Neural progenitor cell (in vitro differentiated cells): ENCODE measurements around the gene KAT2B. TPM values are rescaled to one million over a fixed set of nuclear protein-coding genes. Genes with fewer than 3 reads are reported as not detected.

Source experiments
- DNase-seq: peaks from one replicate; pipeline ENCODE4 v3.0.0-alpha.2; 2016; ENCODE audit warnings: low spot score
- H2AFZ ChIP-seq: fragments of 200-600 bp; sonication (generic); replicated peaks from 2 replicates; pipeline ENCODE4 v1.6.1; 2016; ENCODE audit warnings: antibody characterized with exemption
- H3F3A ChIP-seq: fragments of 200-600 bp; sonication (generic); 2 replicates; pipeline ENCODE4 v1.6.1; 2016; ENCODE audit warnings: antibody characterized with exemption, low read depth
- H3K27ac ChIP-seq: fragments of 200-600 bp; sonication (generic); 2 replicates; pipeline ENCODE4 v1.5.1; 2016; ENCODE audit warnings: mild to moderate bottlenecking
- H3K27me3 ChIP-seq: fragments of 200-600 bp; sonication (generic); 2 replicates; pipeline ENCODE4 v1.6.1; 2016; ENCODE audit warnings: mild to moderate bottlenecking, moderate library complexity
- H3K36me3 ChIP-seq: fragments of 200-600 bp; sonication (generic); 2 replicates; pipeline ENCODE4 v1.5.1; 2016
- H3K4me1 ChIP-seq: fragments of 200-600 bp; sonication (generic); 2 replicates; pipeline ENCODE4 v1.6.1; 2016; ENCODE audit warnings: mixed run types
- H3K4me2 ChIP-seq: fragments of 200-600 bp; sonication (generic); 2 replicates; pipeline ENCODE4 v1.6.1; 2016
- H3K4me3 ChIP-seq: fragments of 200-600 bp; sonication (generic); 2 replicates; pipeline ENCODE4 v1.5.1; 2016
- H3K79me2 ChIP-seq: fragments of 200-600 bp; sonication (generic); 2 replicates; pipeline ENCODE4 v1.6.1; 2016; ENCODE audit warnings: low read depth
- H3K9ac ChIP-seq: fragments of 200-600 bp; sonication (generic); 2 replicates; pipeline ENCODE4 v1.6.1; 2016
- H3K9me3 ChIP-seq: fragments of 200-600 bp; sonication (generic); 2 replicates; pipeline ENCODE4 v1.5.1; 2016; ENCODE audit warnings: low read depth
- H4K20me1 ChIP-seq: fragments of 200-600 bp; sonication (generic); 2 replicates; pipeline ENCODE4 v1.6.1; 2016; ENCODE audit warnings: low read depth
- H3K27ac Mint-ChIP-seq: 3 replicates; pipeline ENCODE4 v1.8.0; 2021; ENCODE audit warnings: mixed read lengths
- H3K27me3 Mint-ChIP-seq: 2 replicates; pipeline ENCODE4 v1.8.0; 2022; ENCODE audit warnings: low read depth, mild to moderate bottlenecking, inconsistent platforms, moderate library complexity, mixed read lengths; ENCODE audit not compliant: insufficient read depth
- H3K36me3 Mint-ChIP-seq: 3 replicates; pipeline ENCODE4 v1.8.0; 2021; ENCODE audit warnings: mixed read lengths
- H3K4me1 Mint-ChIP-seq: 3 replicates; pipeline ENCODE4 v1.8.0; 2021; ENCODE audit warnings: mixed read lengths
- H3K4me3 Mint-ChIP-seq: 3 replicates; pipeline ENCODE4 v1.8.0; 2021; ENCODE audit warnings: mild to moderate bottlenecking, moderate library complexity, mixed read lengths
- H3K9me3 Mint-ChIP-seq: 3 replicates; pipeline ENCODE4 v1.8.0; 2020; ENCODE audit warnings: mixed read lengths
- CTCF ChIP-seq: fragments of 200-600 bp; sonication (generic); IDR thresholded peaks from 2 replicates; pipeline ENCODE4 v1.5.1; 2017; ENCODE audit warnings: antibody characterized with exemption, mild to moderate bottlenecking
- EZH2 ChIP-seq: fragments of 200-600 bp; sonication (generic); IDR thresholded peaks from 2 replicates; pipeline ENCODE4 v1.6.1; 2017; ENCODE audit warnings: antibody characterized with exemption, mild to moderate bottlenecking, moderate library complexity
- EZH2phosphoT487 ChIP-seq: fragments of 200-600 bp; sonication (generic); IDR thresholded peaks from 2 replicates; pipeline ENCODE4 v1.6.1; 2017; ENCODE audit warnings: antibody characterized with exemption
- total RNA-seq: library from RNA; depleted of rRNA; stranded (reverse); fragments of >200 nt; gene quantifications from 2 replicates; pipeline ENCODE4 v1.2.3, GENCODE V29; 2015; ENCODE audit warnings: low replicate concordance

KAT2B gene
- total RNA-seq, result 11.4 and 21.6 TPM in 2 replicates

GRCh38 chr3:20039765-20040547, at the start of gene KAT2B:
Gene KAT2B (plus strand): TSS chr3:20040446. CDS start chr3:20040478, 32 bp downstream.
- peak within 1 kb of the TSS; percentile 93 for H3K27ac Mint-ChIP-seq
- no peaks in the 10 kb centered on the region for H3K27me3 ChIP-seq
- peaks cover 26% of the 10 kb centered on the region for H4K20me1 ChIP-seq
- peaks cover 40% of the 10 kb centered on the region for H3K79me2 ChIP-seq
- H3K4me2 ChIP-seq, result peak within 1 kb of the TSS; percentile 93
- H3K9ac ChIP-seq, result peak within 1 kb of the TSS; percentile 44
- no peak for TF ChIP-seq EZH2
- TF ChIP-seq CTCF, result peak; percentile 63
- peak within 1 kb of the TSS; percentile 97 for H3K4me3 Mint-ChIP-seq
- H3K36me3 ChIP-seq, result no peaks in the 10 kb centered on the region
- H3F3A ChIP-seq, result peaks cover 43% of the 10 kb centered on the region
- H3K27me3 Mint-ChIP-seq, result peaks cover 2% of the 10 kb centered on the region
- H3K4me3 ChIP-seq, result peak within 1 kb of the TSS; percentile 75
- no peaks in the 10 kb centered on the region for H3K9me3 ChIP-seq
- no peaks in the 10 kb centered on the region for H3K36me3 Mint-ChIP-seq
- H3K27ac ChIP-seq, result peak within 1 kb of the TSS; percentile 94
- H3K9me3 Mint-ChIP-seq, result no peaks in the 10 kb centered on the region
- peaks cover 29% of the 10 kb centered on the region for H3K4me1 Mint-ChIP-seq
- DNase-seq, result peak; percentile 92
- peak within 1 kb of the TSS; percentile 94 for H2AFZ ChIP-seq
- peaks cover 26% of the 10 kb centered on the region for H3K4me1 ChIP-seq

DNA sequence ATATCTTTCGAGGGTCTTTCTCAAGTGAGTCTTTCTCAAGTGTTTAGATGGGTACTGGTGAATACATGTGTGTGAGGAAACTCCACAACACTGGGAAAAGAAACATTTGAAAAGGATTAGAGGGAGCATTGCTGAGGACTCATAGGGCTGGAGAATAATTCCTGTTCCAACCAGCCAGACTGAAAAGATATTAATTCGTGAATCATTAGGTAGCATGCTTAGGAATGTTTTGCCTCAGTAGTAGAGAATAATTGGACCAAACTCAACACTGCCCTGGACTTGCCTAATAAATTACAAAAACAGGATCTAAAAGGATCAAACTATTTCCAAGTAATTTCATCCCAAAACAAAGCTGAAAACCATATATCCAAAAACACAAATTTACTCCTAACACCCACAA, 45.5 kb upstream of the KAT2B start:
- no peaks in the 10 kb centered on the region for H3K9me3 ChIP-seq
- Mint-ChIP-seq H3K27ac (no peak overlapping the region), H3K27me3 (no peaks in the 10 kb centered on the region), H3K36me3 (no peaks in the 10 kb centered on the region), H3K4me3 (no peak overlapping the region), H3K4me1 (no peaks in the 10 kb centered on the region), H3K9me3 (no peaks in the 10 kb centered on the region)
- no peak for TF ChIP-seq EZH2
- TF ChIP-seq CTCF, result no peak
- TF ChIP-seq EZH2phosphoT487, result no peak
- H3K36me3 ChIP-seq, result no peaks in the 10 kb centered on the region
- no peak overlapping the region for H3K4me2 ChIP-seq
- H3K27ac ChIP-seq, result no peak overlapping the region
- H3K79me2 ChIP-seq, result no peaks in the 10 kb centered on the region
- H4K20me1 ChIP-seq, result no peaks in the 10 kb centered on the region
- H3K27me3 ChIP-seq, result no peaks in the 10 kb centered on the region
- peaks cover 7% of the 10 kb centered on the region for H3K4me1 ChIP-seq
- H2AFZ ChIP-seq, result no peak overlapping the region
- no peak overlapping the region for H3K9ac ChIP-seq
- H3K4me3 ChIP-seq, result no peak overlapping the region
- H3F3A ChIP-seq, result no peaks in the 10 kb centered on the region
- no peak for DNase-seq

GRCh38 chr3:19997502-19997901, 42.7 kb upstream of the KAT2B start:
- no peak overlapping the region for H3K27ac Mint-ChIP-seq
- Histone ChIP-seq H3K4me1 (no peaks in the 10 kb centered on the region), H3K9ac (no peak overlapping the region), H3K4me3 (no peak overlapping the region), H3K9me3 (no peaks in the 10 kb centered on the region), H3K36me3 (no peaks in the 10 kb centered on the region), H3K4me2 (no peak overlapping the region), H3F3A (no peaks in the 10 kb centered on the region), H4K20me1 (no peaks in the 10 kb centered on the region), H3K27me3 (no peaks in the 10 kb centered on the region), H3K27ac (no peak overlapping the region), H2AFZ (no peak overlapping the region), H3K79me2 (no peaks in the 10 kb centered on the region)
- H3K4me3 Mint-ChIP-seq, result no peak overlapping the region
- H3K36me3 Mint-ChIP-seq, result no peaks in the 10 kb centered on the region
- DNase-seq, result no peak
- TF ChIP-seq CTCF (no peak), EZH2 (no peak), EZH2phosphoT487 (no peak)
- no peaks in the 10 kb centered on the region for H3K27me3 Mint-ChIP-seq
- H3K4me1 Mint-ChIP-seq, result no peaks in the 10 kb centered on the region
- H3K9me3 Mint-ChIP-seq, result no peaks in the 10 kb centered on the region
